GM23338 (cell line): ENCODE data around the gene ANKRD44.

Experiments
- EZH2 ChIP-seq: fragments of 200-600 bp; sonication (generic); IDR thresholded peaks from one replicate; pipeline ENCODE4 v1.8.0; 2017; ENCODE audit warnings: antibody characterized with exemption, mild to moderate bottlenecking, low read depth; ENCODE audit not compliant: unreplicated experiment
- EZH2phosphoT487 ChIP-seq: fragments of 200-600 bp; sonication (generic); IDR thresholded peaks from one replicate; pipeline ENCODE4 v1.8.1; 2018; ENCODE audit warnings: antibody characterized with exemption; ENCODE audit not compliant: unreplicated experiment
- POLR2AphosphoS5 ChIP-seq: IDR thresholded peaks from 2 replicates; pipeline ENCODE4 v1.6.1; 2016; ENCODE audit warnings: antibody characterized with exemption, low read depth
- ZNF331 ChIP-seq: fragments of 250-450 bp; sonication (Bioruptor Pico); IDR thresholded peaks from 2 replicates; pipeline ENCODE4 v1.5.0; 2020; ENCODE audit warnings: low read depth, mild to moderate bottlenecking, moderate library complexity
- TF ChIP-seq, protein P1 (sequence below), 2 experiments: fragments of 200-600 bp in 1 of 2; sonication (generic) in 1 of 2; conservative IDR thresholded peaks; 2 replicates each; pipeline versions ENCODE4 v1.5.1 to v1.6.1; 2016 to 2017; ENCODE audit warnings: antibody characterized with exemption in 2 of 2, low read depth in 2 of 2, mild to moderate bottlenecking in 2 of 2, moderate library complexity in 1 of 2
- TF ChIP-seq, protein P2 (sequence below): IDR thresholded peaks from one replicate; pipeline ENCODE4 v1.6.1; 2018; ENCODE audit warnings: antibody characterized with exemption; ENCODE audit not compliant: unreplicated experiment

DNA sequence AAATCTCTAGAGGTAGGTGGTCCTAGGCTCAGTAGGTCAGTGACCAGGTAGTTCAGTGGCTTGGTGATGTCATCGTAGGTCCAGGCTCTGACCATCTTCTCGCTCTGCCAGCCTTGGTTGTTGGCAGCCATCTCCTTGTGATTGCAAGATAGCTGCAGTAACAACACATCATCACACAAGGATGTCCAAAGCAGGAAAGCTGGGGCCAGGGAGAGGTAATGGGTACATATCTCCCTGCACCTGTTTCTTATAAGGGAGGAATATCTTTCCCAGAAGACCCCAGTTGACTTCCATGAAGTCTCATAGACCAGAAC is 60.5 kb downstream of the ANKRD44 start:
- TF ChIP-seq POLR2AphosphoS5 = no peak
- TF ChIP-seq, protein P1, sequence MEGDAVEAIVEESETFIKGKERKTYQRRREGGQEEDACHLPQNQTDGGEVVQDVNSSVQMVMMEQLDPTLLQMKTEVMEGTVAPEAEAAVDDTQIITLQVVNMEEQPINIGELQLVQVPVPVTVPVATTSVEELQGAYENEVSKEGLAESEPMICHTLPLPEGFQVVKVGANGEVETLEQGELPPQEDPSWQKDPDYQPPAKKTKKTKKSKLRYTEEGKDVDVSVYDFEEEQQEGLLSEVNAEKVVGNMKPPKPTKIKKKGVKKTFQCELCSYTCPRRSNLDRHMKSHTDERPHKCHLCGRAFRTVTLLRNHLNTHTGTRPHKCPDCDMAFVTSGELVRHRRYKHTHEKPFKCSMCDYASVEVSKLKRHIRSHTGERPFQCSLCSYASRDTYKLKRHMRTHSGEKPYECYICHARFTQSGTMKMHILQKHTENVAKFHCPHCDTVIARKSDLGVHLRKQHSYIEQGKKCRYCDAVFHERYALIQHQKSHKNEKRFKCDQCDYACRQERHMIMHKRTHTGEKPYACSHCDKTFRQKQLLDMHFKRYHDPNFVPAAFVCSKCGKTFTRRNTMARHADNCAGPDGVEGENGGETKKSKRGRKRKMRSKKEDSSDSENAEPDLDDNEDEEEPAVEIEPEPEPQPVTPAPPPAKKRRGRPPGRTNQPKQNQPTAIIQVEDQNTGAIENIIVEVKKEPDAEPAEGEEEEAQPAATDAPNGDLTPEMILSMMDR (conservative IDR thresholded peaks at IDR 0.05; ENCODE audit: low read depth in 2 of 2) = no peak
- TF ChIP-seq EZH2phosphoT487 = no peak
- TF ChIP-seq, protein P2, sequence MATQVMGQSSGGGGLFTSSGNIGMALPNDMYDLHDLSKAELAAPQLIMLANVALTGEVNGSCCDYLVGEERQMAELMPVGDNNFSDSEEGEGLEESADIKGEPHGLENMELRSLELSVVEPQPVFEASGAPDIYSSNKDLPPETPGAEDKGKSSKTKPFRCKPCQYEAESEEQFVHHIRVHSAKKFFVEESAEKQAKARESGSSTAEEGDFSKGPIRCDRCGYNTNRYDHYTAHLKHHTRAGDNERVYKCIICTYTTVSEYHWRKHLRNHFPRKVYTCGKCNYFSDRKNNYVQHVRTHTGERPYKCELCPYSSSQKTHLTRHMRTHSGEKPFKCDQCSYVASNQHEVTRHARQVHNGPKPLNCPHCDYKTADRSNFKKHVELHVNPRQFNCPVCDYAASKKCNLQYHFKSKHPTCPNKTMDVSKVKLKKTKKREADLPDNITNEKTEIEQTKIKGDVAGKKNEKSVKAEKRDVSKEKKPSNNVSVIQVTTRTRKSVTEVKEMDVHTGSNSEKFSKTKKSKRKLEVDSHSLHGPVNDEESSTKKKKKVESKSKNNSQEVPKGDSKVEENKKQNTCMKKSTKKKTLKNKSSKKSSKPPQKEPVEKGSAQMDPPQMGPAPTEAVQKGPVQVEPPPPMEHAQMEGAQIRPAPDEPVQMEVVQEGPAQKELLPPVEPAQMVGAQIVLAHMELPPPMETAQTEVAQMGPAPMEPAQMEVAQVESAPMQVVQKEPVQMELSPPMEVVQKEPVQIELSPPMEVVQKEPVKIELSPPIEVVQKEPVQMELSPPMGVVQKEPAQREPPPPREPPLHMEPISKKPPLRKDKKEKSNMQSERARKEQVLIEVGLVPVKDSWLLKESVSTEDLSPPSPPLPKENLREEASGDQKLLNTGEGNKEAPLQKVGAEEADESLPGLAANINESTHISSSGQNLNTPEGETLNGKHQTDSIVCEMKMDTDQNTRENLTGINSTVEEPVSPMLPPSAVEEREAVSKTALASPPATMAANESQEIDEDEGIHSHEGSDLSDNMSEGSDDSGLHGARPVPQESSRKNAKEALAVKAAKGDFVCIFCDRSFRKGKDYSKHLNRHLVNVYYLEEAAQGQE = no peak
- no peak for TF ChIP-seq EZH2
- TF ChIP-seq ZNF331 (CRISPR knock-in tag) = no peak
